GM12878 (cell line): ENCODE results near the gene LRRK1. TPM values are rescaled to one million over a fixed set of nuclear protein-coding genes. Genes with fewer than 3 reads are reported as not detected.

Source experiments
- ASH2L ChIP-seq: fragments of 300-600, 200-600 bp; sonication (generic); IDR thresholded peaks from 2 replicates; pipeline ENCODE4 v1.6.1; 2017; ENCODE audit warnings: low read depth, mild to moderate bottlenecking, borderline replicate concordance
- CBFB ChIP-seq: IDR thresholded peaks from 2 replicates; pipeline ENCODE4 v1.6.1; 2016; ENCODE audit warnings: antibody characterized with exemption, low read depth
- EGR1 ChIP-seq, 2 experiments: IDR thresholded peaks; 1 replicate in 1 of 2; 2 replicates in 1 of 2; pipeline ENCODE4 v1.6.1; 2011 to 2012; ENCODE audit warnings: low read depth in 2 of 2, low read length in 2 of 2, borderline replicate concordance in 1 of 2, mild to moderate bottlenecking in 1 of 2, moderate library complexity in 1 of 2
- ESRRA ChIP-seq: IDR thresholded peaks from 2 replicates; pipeline ENCODE4 v1.6.1; 2012; ENCODE audit warnings: mild to moderate bottlenecking, low read length, improper control_type of control experiment
- ETV6 ChIP-seq, 2 experiments: fragments of 450-650 bp in 1 of 2; IDR thresholded peaks in 1 of 2; conservative IDR thresholded peaks in 1 of 2; 2 replicates each; pipeline ENCODE4 v1.6.1; 2014; ENCODE audit warnings: antibody characterized with exemption in 1 of 2, borderline replicate concordance in 1 of 2, low read depth in 1 of 2, mild to moderate bottlenecking in 1 of 2, moderate library complexity in 1 of 2
- HCFC1 ChIP-seq: fragments of 150-350 bp; IDR thresholded peaks from 2 replicates; pipeline ENCODE4 v1.6.1; 2014; ENCODE audit warnings: low read length
- IKZF2 ChIP-seq, 2 experiments: fragments of 450-650 bp; IDR thresholded peaks; 2 replicates each; pipeline ENCODE4 v1.6.1; 2017; ENCODE audit warnings: mild to moderate bottlenecking in 2 of 2, moderate library complexity in 2 of 2
- MYC ChIP-seq: IDR thresholded peaks from 2 replicates; pipeline ENCODE4 v1.6.1; 2011; ENCODE audit warnings: mild to moderate bottlenecking, low read length, moderate library complexity, inconsistent platforms; ENCODE audit not compliant: insufficient read depth, insufficient replicate concordance, insufficient read length, severe bottlenecking
- NRF1 ChIP-seq: conservative IDR thresholded peaks from 2 replicates; pipeline ENCODE4 v1.6.1; 2011; ENCODE audit warnings: mild to moderate bottlenecking, low read depth, low read length, improper control_type of control experiment
- SMARCA5 ChIP-seq: fragments of 450-650 bp; IDR thresholded peaks from 2 replicates; pipeline ENCODE4 v1.6.1; 2017; ENCODE audit warnings: mild to moderate bottlenecking
- SREBF1 ChIP-seq: IDR thresholded peaks from 2 replicates; pipeline ENCODE4 v1.6.1; 2012; ENCODE audit warnings: mild to moderate bottlenecking, low read length
- TBL1XR1 ChIP-seq: IDR thresholded peaks from 2 replicates; pipeline ENCODE4 v1.6.1; 2012; ENCODE audit warnings: low read depth, low read length, improper control_type of control experiment
- TCF7 ChIP-seq: IDR thresholded peaks from 2 replicates; pipeline ENCODE4 v1.6.1; 2014; ENCODE audit warnings: antibody characterized with exemption, borderline replicate concordance
- ZBED1 ChIP-seq: IDR thresholded peaks from 2 replicates; pipeline ENCODE4 v1.6.1; 2016; ENCODE audit warnings: borderline replicate concordance
- ZSCAN29 ChIP-seq: fragments of 450-650 bp; IDR thresholded peaks from 2 replicates; pipeline ENCODE4 v1.6.1; 2017; ENCODE audit warnings: mild to moderate bottlenecking, moderate library complexity
- polyA plus RNA-seq, 11 experiments: library from polyadenylated mRNA; depleted of rRNA in 4 of 11; unstranded in 6 of 11; stranded (reverse) in 5 of 11; fragments of >200 nt; fragmentation: Nextera tagmentation in 4 of 11; fragmentation: Illumina TruSeq in 1 of 11; extraction: Ambion mirVana in 4 of 11; extraction: Trizol in 1 of 11; gene quantifications; 1 replicate in 1 of 11; 2 replicates in 10 of 11; pipeline versions ENCODE4 v1.2.1 to v1.2.3, GENCODE V29; 2011 to 2016; ENCODE audit warnings: inconsistent platforms in 2 of 11, missing spikeins in 2 of 11, low read depth in 1 of 11
- total RNA-seq, 4 experiments: library from RNA; depleted of rRNA in 3 of 4; stranded (reverse); fragments of >200 nt in 3 of 4; fragmentation: Illumina TruSeq in 1 of 4; extraction: Trizol in 1 of 4; gene quantifications; 2 replicates each; pipeline versions ENCODE4 v1.2.1 to v1.2.3, GENCODE V29; 2013 to 2021
- TF ChIP-seq, protein P1 (sequence below): fragments of 450-650 bp; conservative IDR thresholded peaks from 2 replicates; pipeline ENCODE4 v1.6.1; 2017; ENCODE audit warnings: mild to moderate bottlenecking, moderate library complexity
- TF ChIP-seq, protein P2 (sequence below): fragments of 450-650 bp; IDR thresholded peaks from 2 replicates; pipeline ENCODE4 v1.6.1; 2017; ENCODE audit warnings: antibody characterized with exemption, mild to moderate bottlenecking, moderate library complexity
- TF ChIP-seq, protein P3 (sequence below): fragments of 150-350 bp; IDR thresholded peaks from 2 replicates; pipeline ENCODE4 v1.6.1; 2016; ENCODE audit warnings: low read depth, low read length
- TF ChIP-seq, protein P4 (sequence below): fragments of 450-650 bp; IDR thresholded peaks from 2 replicates; pipeline ENCODE4 v1.6.1; 2017; ENCODE audit warnings: borderline replicate concordance
- TF ChIP-seq, protein P5 (sequence below): IDR thresholded peaks from 2 replicates; pipeline ENCODE4 v1.6.1; 2011; ENCODE audit warnings: borderline replicate concordance, low read depth, mild to moderate bottlenecking, moderate library complexity, low read length; ENCODE audit not compliant: insufficient read depth, poor library complexity, severe bottlenecking

The LRRK1 gene
- total and polyA plus RNA-seq, 10 of the 15 experiments (the other 5 are each of a cell fraction or from before 2014, with no cell fraction given) = 2.2 to 58.3 (median 17.9) TPM

DNA sequence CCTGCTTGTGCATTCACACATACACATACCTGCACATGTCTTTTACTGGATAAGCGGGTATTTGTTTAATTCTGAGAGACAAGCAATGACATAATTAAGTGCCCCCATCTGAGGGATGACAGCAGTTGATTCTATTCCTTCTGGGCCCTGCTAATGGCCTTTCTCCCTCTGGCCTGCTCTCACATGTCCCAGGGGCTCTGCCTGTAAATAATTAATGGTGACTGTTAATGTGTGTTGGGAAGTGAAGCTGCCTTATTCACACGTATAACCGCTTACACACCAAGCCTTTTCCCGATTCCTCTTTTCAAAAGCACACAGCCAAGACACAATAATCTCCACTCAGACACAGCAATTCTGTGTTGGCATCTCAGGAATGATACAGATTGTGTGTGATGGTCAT lies 47.8 kb downstream of the LRRK1 start (continued):
- TF ChIP-seq, protein P1, sequence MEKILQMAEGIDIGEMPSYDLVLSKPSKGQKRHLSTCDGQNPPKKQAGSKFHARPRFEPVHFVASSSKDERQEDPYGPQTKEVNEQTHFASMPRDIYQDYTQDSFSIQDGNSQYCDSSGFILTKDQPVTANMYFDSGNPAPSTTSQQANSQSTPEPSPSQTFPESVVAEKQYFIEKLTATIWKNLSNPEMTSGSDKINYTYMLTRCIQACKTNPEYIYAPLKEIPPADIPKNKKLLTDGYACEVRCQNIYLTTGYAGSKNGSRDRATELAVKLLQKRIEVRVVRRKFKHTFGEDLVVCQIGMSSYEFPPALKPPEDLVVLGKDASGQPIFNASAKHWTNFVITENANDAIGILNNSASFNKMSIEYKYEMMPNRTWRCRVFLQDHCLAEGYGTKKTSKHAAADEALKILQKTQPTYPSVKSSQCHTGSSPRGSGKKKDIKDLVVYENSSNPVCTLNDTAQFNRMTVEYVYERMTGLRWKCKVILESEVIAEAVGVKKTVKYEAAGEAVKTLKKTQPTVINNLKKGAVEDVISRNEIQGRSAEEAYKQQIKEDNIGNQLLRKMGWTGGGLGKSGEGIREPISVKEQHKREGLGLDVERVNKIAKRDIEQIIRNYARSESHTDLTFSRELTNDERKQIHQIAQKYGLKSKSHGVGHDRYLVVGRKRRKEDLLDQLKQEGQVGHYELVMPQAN = no peak
- TF ChIP-seq ZBED1 (no peak), ZSCAN29 (no peak), HCFC1 (no peak), EGR1 (IDR thresholded peaks at IDR 0.05; ENCODE audit: borderline replicate concordance in 1 of 2, low read depth in 2 of 2, low read length in 2 of 2) (no peak), IKZF2 (IDR thresholded peaks at IDR 0.05) (peak; percentile 89 to 91), TCF7 (no peak), TBL1XR1 (no peak), ESRRA (no peak), ASH2L (no peak), CBFB (no peak), MYC (no peak), SMARCA5 (peak; percentile 2; the same call in 1 of the 2 replicates), NRF1 (no peak), ETV6 (conservative IDR thresholded peaks at IDR 0.05 in 1 of 2, IDR thresholded peaks at IDR 0.05 in 1 of 2; ENCODE audit: borderline replicate concordance in 1 of 2, low read depth in 1 of 2) (no peak), SREBF1 (no peak)
- TF ChIP-seq, protein P2, sequence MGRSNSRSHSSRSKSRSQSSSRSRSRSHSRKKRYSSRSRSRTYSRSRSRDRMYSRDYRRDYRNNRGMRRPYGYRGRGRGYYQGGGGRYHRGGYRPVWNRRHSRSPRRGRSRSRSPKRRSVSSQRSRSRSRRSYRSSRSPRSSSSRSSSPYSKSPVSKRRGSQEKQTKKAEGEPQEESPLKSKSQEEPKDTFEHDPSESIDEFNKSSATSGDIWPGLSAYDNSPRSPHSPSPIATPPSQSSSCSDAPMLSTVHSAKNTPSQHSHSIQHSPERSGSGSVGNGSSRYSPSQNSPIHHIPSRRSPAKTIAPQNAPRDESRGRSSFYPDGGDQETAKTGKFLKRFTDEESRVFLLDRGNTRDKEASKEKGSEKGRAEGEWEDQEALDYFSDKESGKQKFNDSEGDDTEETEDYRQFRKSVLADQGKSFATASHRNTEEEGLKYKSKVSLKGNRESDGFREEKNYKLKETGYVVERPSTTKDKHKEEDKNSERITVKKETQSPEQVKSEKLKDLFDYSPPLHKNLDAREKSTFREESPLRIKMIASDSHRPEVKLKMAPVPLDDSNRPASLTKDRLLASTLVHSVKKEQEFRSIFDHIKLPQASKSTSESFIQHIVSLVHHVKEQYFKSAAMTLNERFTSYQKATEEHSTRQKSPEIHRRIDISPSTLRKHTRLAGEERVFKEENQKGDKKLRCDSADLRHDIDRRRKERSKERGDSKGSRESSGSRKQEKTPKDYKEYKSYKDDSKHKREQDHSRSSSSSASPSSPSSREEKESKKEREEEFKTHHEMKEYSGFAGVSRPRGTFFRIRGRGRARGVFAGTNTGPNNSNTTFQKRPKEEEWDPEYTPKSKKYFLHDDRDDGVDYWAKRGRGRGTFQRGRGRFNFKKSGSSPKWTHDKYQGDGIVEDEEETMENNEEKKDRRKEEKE = no peak
- TF ChIP-seq, protein P3, sequence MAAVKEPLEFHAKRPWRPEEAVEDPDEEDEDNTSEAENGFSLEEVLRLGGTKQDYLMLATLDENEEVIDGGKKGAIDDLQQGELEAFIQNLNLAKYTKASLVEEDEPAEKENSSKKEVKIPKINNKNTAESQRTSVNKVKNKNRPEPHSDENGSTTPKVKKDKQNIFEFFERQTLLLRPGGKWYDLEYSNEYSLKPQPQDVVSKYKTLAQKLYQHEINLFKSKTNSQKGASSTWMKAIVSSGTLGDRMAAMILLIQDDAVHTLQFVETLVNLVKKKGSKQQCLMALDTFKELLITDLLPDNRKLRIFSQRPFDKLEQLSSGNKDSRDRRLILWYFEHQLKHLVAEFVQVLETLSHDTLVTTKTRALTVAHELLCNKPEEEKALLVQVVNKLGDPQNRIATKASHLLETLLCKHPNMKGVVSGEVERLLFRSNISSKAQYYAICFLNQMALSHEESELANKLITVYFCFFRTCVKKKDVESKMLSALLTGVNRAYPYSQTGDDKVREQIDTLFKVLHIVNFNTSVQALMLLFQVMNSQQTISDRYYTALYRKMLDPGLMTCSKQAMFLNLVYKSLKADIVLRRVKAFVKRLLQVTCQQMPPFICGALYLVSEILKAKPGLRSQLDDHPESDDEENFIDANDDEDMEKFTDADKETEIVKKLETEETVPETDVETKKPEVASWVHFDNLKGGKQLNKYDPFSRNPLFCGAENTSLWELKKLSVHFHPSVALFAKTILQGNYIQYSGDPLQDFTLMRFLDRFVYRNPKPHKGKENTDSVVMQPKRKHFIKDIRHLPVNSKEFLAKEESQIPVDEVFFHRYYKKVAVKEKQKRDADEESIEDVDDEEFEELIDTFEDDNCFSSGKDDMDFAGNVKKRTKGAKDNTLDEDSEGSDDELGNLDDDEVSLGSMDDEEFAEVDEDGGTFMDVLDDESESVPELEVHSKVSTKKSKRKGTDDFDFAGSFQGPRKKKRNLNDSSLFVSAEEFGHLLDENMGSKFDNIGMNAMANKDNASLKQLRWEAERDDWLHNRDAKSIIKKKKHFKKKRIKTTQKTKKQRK = no peak
- TF ChIP-seq, protein P4, sequence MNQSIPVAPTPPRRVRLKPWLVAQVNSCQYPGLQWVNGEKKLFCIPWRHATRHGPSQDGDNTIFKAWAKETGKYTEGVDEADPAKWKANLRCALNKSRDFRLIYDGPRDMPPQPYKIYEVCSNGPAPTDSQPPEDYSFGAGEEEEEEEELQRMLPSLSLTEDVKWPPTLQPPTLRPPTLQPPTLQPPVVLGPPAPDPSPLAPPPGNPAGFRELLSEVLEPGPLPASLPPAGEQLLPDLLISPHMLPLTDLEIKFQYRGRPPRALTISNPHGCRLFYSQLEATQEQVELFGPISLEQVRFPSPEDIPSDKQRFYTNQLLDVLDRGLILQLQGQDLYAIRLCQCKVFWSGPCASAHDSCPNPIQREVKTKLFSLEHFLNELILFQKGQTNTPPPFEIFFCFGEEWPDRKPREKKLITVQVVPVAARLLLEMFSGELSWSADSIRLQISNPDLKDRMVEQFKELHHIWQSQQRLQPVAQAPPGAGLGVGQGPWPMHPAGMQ = no peak
- TF ChIP-seq, protein P5, sequence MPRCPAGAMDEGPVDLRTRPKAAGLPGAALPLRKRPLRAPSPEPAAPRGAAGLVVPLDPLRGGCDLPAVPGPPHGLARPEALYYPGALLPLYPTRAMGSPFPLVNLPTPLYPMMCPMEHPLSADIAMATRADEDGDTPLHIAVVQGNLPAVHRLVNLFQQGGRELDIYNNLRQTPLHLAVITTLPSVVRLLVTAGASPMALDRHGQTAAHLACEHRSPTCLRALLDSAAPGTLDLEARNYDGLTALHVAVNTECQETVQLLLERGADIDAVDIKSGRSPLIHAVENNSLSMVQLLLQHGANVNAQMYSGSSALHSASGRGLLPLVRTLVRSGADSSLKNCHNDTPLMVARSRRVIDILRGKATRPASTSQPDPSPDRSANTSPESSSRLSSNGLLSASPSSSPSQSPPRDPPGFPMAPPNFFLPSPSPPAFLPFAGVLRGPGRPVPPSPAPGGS = no peak
